GM12873 (cell line): ENCODE data around the gene CBLB.

Experiments
- TF ChIP-seq, protein P1 (sequence below): IDR thresholded peaks from 2 replicates; pipeline ENCODE4 v1.5.1; 2012; ENCODE audit warnings: low read depth, mild to moderate bottlenecking, moderate library complexity, low read length, control low read depth; ENCODE audit not compliant: insufficient read depth; ENCODE audit errors: missing control alignments

CBLB gene

DNA sequence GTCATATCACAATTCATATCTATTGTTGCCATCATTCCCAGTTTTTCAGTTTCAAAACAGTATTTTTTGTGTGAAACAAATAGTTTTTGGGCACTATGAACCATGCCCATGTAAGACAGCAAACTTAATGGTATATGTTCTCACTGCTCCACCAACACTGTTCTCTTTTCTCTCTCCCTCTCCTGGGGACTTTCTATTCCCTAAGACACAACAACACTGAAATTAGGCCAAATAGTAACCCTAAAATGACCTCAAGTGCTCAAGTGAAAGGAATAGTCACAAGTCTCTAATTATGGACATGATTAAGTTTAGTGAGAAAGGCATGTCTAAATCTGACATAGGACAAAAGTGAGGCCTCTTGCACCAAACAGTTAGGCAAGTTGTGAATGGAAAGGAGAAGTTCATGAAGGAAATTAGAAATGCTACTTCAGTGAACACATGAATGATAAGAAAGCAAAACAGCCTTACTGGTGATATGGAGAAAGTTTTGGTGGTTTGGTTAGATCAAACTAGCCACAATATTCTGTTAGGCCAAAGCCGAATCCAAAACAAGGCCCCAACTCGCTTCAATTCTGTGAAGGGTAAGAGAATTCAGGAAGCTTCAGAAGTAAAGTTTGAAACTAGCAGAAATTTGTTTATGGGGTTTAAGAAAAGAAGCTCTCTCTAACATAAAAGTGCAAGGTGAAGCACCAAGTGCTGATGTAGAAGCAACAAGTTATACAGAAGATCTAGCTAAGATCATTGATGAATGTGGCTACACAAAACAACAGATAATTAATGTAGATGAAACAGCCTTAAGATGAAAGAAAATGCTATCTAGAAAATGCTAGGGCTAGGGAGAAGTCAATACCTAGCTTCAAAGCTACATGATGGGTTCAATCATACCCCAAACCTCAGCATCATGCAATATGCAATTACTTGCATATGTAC, 104.2 kb downstream of the CBLB start:
- TF ChIP-seq, protein P1, sequence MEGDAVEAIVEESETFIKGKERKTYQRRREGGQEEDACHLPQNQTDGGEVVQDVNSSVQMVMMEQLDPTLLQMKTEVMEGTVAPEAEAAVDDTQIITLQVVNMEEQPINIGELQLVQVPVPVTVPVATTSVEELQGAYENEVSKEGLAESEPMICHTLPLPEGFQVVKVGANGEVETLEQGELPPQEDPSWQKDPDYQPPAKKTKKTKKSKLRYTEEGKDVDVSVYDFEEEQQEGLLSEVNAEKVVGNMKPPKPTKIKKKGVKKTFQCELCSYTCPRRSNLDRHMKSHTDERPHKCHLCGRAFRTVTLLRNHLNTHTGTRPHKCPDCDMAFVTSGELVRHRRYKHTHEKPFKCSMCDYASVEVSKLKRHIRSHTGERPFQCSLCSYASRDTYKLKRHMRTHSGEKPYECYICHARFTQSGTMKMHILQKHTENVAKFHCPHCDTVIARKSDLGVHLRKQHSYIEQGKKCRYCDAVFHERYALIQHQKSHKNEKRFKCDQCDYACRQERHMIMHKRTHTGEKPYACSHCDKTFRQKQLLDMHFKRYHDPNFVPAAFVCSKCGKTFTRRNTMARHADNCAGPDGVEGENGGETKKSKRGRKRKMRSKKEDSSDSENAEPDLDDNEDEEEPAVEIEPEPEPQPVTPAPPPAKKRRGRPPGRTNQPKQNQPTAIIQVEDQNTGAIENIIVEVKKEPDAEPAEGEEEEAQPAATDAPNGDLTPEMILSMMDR, result no peak

DNA sequence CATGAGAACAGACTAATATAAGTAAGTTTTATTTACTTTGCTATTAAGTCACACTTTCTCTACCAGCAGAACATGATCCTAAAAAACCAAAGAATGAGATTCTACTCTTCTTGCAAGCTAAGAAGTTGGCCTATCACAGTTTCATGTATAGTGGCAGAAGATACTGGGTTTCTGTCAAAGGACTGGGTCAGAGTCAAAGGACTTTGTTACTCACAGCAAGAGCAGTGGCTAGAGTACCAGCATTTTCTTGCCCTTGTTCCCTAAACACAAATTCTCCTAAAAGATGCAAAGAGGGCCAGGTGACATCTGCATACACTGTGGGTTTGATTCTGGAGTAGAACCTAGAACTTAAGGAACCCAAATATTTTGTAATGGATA, 105.2 kb downstream of the CBLB start:
- TF ChIP-seq, protein P1, result no peak

DNA sequence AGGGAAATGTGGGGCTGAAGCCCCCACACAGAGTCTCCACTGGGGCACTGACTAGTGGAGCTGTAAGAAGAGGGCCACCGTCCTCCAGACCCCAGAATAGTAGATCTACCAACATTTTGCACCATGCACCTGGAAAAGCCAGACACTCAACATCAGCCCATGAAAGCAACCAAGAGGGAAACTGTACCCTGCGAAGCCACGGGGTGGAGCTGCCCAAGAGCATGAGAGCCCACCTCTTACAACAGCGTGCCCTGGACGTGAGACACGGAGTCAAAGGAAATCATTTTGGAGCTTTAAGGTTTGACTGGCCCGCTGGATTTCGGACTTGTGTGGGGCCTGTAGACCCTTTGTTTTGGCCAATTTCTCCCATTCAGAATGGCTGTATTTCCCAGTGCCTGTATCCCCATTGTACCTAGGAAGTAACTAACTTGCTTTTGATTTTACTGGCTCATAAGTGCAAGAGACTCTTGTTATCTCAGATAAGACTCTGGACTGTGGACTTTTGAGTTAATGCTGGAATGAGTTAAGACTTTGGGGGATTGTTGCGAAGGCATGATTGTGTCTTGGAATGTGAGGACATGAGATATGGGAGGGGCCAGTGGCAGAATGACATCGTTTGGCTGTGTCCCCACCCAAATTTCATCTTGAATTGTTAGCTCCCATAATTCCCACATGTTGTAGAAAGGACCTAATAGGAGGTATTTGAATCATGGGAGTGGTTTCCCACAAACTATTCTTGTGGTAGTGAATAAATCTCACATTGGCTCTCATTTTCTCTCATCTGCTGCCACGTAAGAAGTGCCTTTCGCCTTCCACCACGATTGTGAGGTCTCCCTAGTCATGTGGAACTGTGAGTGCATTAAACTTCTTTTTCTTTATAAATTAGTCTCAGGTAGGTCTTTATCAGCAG, 105.8 kb downstream of the CBLB start:
- TF ChIP-seq, protein P1, result no peak

DNA sequence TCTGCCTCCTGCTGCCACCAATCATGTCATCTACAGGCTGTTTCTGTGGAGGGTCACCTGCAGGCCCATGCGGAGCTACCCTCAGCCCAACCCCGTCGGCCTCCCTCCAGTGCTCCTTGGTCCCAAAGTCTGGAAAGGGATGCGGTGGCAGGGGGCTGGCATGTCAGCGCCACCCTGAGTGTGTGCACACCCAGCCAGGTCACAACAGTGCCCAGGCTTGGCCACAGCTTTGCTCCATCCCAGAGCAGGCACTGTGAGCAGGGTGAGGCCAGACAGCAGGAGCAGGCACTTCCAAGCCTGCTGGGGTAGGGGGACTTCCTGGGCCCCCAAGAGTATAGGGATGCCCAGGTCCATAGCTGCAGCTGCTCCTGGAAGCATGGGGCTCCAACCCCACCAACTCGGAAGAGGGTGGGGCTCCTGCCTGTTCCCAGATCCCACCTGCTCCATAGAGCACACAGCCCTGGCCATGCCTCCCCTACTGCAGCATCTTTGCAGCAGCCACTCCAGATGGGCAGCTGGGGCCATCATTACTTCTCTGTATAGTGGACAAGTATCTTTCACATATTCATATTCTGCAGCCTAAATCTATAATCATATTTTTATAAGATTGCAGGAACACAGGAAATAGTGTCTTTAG, 109.3 kb downstream of the CBLB start:
- TF ChIP-seq, protein P1, result no peak

DNA sequence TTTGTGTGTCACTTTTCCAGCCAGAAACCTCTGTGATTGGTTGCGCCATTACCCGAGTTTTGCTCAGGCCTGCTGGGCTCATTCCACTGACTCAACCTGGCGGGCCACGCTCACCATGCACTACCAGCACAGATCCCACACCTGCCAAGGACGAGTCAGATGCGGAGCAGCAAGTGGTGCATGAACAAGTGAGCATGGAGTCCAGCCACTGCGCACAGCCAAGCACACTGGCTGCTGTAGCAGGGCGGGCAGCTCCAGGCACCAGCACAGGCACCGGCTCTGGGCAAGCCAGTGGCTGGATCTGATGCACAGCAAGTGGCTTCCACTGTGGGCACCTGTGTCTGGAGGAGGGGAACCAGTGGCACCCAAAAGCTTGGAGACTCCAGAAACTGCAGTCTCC, 110.4 kb downstream of the CBLB start:
- TF ChIP-seq, protein P1, result no peak

DNA sequence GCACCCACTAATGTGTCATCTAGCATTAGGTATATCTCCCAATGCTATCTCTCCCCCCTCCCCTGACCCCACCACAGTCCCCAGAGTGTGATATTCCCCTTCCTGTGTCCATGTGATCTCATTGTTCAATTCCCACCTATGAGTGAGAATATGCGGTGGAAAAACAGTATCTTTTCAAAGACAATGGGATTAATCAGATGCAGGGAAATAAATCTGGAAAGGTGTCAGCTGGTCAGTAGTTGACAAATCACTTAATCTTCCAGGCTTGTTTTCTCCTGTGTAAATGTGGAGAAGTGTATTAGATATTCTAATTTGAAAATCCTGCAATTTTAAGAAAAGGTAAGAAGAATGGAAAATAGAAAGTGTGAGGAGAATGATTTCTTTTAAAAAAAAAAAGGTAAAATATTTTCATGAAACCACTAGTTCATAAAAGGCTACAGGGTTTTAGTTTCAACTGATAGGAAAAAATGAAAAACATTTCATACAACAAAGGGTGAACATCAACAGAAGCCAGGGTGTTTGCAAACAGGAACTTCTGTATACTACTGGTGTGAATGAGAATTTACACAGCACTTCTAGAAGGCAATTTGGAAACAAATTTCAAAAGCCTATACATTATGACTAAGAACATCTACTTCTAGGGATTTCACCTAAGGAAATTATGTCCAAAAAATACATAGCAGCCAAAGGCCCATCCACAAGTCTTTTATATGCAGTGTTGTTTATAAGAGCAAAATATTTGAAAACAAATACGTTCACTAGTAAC, 113.5 kb downstream of the CBLB start:
- TF ChIP-seq, protein P1, result no peak
